WTC11 (cell line): ENCODE measurements around the gene CRIP2. TPM values are rescaled to one million over a fixed set of nuclear protein-coding genes. Genes with fewer than 3 reads are reported as not detected.

Source experiments
- ATAC-seq: fragments of 200-7000 bp; cut with Tn5 transposase; 2 replicates; pipeline ENCODE4 v1.10.0; 2021; ENCODE audit warnings: mild to moderate bottlenecking, moderate library complexity
- CTCF ChIA-PET: fragments of 300-600 bp; sonication (Branson Sonifier 250); formaldehyde crosslinking; loops from one replicate; lab custom pipeline; 2021; ENCODE audit warnings: antibody characterized with exemption; lab: Charles Lee
- POLR2A ChIA-PET: fragments of 350-600 bp; sonication (Branson Sonifier 250); formaldehyde crosslinking; loops from one replicate; lab custom pipeline; 2021; ENCODE audit warnings: antibody characterized with exemption; lab: Charles Lee
- DNase-seq: peaks from one replicate; pipeline ENCODE4 v3.0.0; 2021; ENCODE audit warnings: low spot score
- H3K27ac Mint-ChIP-seq: 2 replicates; pipeline ENCODE4 v1.8.0; 2021; ENCODE audit warnings: mixed read lengths
- H3K27me3 Mint-ChIP-seq: 2 replicates; pipeline ENCODE4 v1.8.0; 2021; ENCODE audit warnings: low read depth, mild to moderate bottlenecking, moderate library complexity, mixed read lengths
- H3K36me3 Mint-ChIP-seq: 2 replicates; pipeline ENCODE4 v1.8.0; 2021; ENCODE audit warnings: mixed read lengths
- H3K4me1 Mint-ChIP-seq: 2 replicates; pipeline ENCODE4 v1.8.0; 2022; ENCODE audit warnings: mixed read lengths
- H3K4me3 Mint-ChIP-seq: 2 replicates; pipeline ENCODE4 v1.8.0; 2021; ENCODE audit warnings: mild to moderate bottlenecking, moderate library complexity, mixed read lengths
- H3K9me3 Mint-ChIP-seq: 2 replicates; pipeline ENCODE4 v1.8.0; 2021; ENCODE audit warnings: mixed read lengths
- ATF1 ChIP-seq: sonication (generic); formaldehyde crosslinking; IDR thresholded peaks from 2 replicates; pipeline ENCODE4 v1.8.1; 2023; ENCODE audit warnings: mild to moderate bottlenecking, moderate library complexity, missing genetic modification reagents
- CBFB ChIP-seq: sonication (generic); formaldehyde crosslinking; IDR thresholded peaks from 2 replicates; pipeline ENCODE4 v1.8.1; 2022; ENCODE audit warnings: mild to moderate bottlenecking, low read depth, missing genetic modification reagents
- CDX4 ChIP-seq: fragments of 250-450 bp; sonication (Bioruptor Pico); IDR thresholded peaks from 2 replicates; pipeline ENCODE4 v1.9.0; 2021; ENCODE audit warnings: moderate library complexity, mild to moderate bottlenecking, inconsistent platforms, borderline replicate concordance
- CREB1 ChIP-seq: sonication (generic); formaldehyde crosslinking; IDR thresholded peaks from 2 replicates; pipeline ENCODE4 v1.8.0; 2023; ENCODE audit warnings: mild to moderate bottlenecking, missing genetic modification reagents
- CREM ChIP-seq: sonication (generic); formaldehyde crosslinking; IDR thresholded peaks from 2 replicates; pipeline ENCODE4 v1.8.1; 2022; ENCODE audit warnings: mild to moderate bottlenecking, missing genetic modification reagents, moderate library complexity
- ELF4 ChIP-seq: sonication (generic); formaldehyde crosslinking; IDR thresholded peaks from 2 replicates; pipeline ENCODE4 v1.8.1; 2022; ENCODE audit warnings: low read depth, mild to moderate bottlenecking, moderate library complexity, missing genetic modification reagents
- ERG ChIP-seq: fragments of 250-450 bp; sonication (Bioruptor Pico); IDR thresholded peaks from 2 replicates; pipeline ENCODE4 v1.8.0; 2021; ENCODE audit warnings: mild to moderate bottlenecking
- ETV6 ChIP-seq: sonication (generic); formaldehyde crosslinking; IDR thresholded peaks from 2 replicates; pipeline ENCODE4 v1.8.1; 2022; ENCODE audit warnings: mild to moderate bottlenecking, missing genetic modification reagents
- FOXJ3 ChIP-seq: sonication (generic); formaldehyde crosslinking; IDR thresholded peaks from 2 replicates; pipeline ENCODE4 v1.9.0; 2021; ENCODE audit warnings: missing genetic modification reagents, mild to moderate bottlenecking, borderline replicate concordance
- GRHL2 ChIP-seq: fragments of 250-450 bp; sonication (Bioruptor Pico); IDR thresholded peaks from 2 replicates; pipeline ENCODE4 v1.8.0; 2022; ENCODE audit warnings: mild to moderate bottlenecking, moderate library complexity; ENCODE audit not compliant: insufficient replicate concordance, severe bottlenecking
- GTF2I ChIP-seq: fragments of 250-450 bp; sonication (Bioruptor Pico); conservative IDR thresholded peaks from 2 replicates; pipeline ENCODE4 v1.4.0; 2021; ENCODE audit warnings: mild to moderate bottlenecking
- IRF1 ChIP-seq: sonication (generic); formaldehyde crosslinking; IDR thresholded peaks from 2 replicates; pipeline ENCODE4 v1.8.0; 2023; ENCODE audit warnings: missing genetic modification reagents
- MXD4 ChIP-seq: fragments of 250-450 bp; sonication (Bioruptor Pico); IDR thresholded peaks from 2 replicates; pipeline ENCODE4 v1.8.0; 2021; ENCODE audit warnings: mild to moderate bottlenecking, moderate library complexity, borderline replicate concordance
- NFATC4 ChIP-seq: fragments of 250-450 bp; sonication (Bioruptor Pico); IDR thresholded peaks from 2 replicates; pipeline ENCODE4 v1.9.0; 2021; ENCODE audit warnings: mild to moderate bottlenecking
- NFYB ChIP-seq: sonication (generic); formaldehyde crosslinking; conservative IDR thresholded peaks from 2 replicates; pipeline ENCODE4 v1.8.0; 2022; ENCODE audit warnings: low read depth, missing genetic modification reagents
- NR1H2 ChIP-seq: sonication (generic); formaldehyde crosslinking; IDR thresholded peaks from 2 replicates; pipeline ENCODE4 v1.9.0; 2021; ENCODE audit warnings: mild to moderate bottlenecking, moderate library complexity, missing genetic modification reagents
- PREB ChIP-seq: sonication (generic); formaldehyde crosslinking; IDR thresholded peaks from 2 replicates; pipeline ENCODE4 v1.8.1; 2022; ENCODE audit warnings: mild to moderate bottlenecking, missing genetic modification reagents, moderate library complexity, borderline replicate concordance
- PRRX2 ChIP-seq: fragments of 250-450 bp; sonication (Bioruptor Pico); IDR thresholded peaks from 2 replicates; pipeline ENCODE4 v1.8.0; 2021; ENCODE audit warnings: mild to moderate bottlenecking
- SMAD3 ChIP-seq: sonication (generic); formaldehyde crosslinking; IDR thresholded peaks from 2 replicates; pipeline ENCODE4 v1.8.0; 2022; ENCODE audit warnings: missing genetic modification reagents, mild to moderate bottlenecking, borderline replicate concordance
- SMAD4 ChIP-seq: sonication (generic); formaldehyde crosslinking; IDR thresholded peaks from 2 replicates; pipeline ENCODE4 v1.8.0; 2022; ENCODE audit warnings: mild to moderate bottlenecking, missing genetic modification reagents
- SOX15 ChIP-seq: fragments of 250-450 bp; sonication (Bioruptor Pico); IDR thresholded peaks from 2 replicates; pipeline ENCODE4 v1.9.0; 2021; ENCODE audit warnings: mild to moderate bottlenecking
- TCF7 ChIP-seq: sonication (generic); formaldehyde crosslinking; IDR thresholded peaks from 2 replicates; pipeline ENCODE4 v1.8.0; 2022; ENCODE audit warnings: mild to moderate bottlenecking, low read depth, missing genetic modification reagents, moderate library complexity
- TEAD4 ChIP-seq: sonication (generic); formaldehyde crosslinking; IDR thresholded peaks from 2 replicates; pipeline ENCODE4 v1.8.0; 2022; ENCODE audit warnings: mild to moderate bottlenecking, missing genetic modification reagents
- TP53 ChIP-seq: sonication (generic); formaldehyde crosslinking; IDR thresholded peaks from 2 replicates; pipeline ENCODE4 v1.8.1; 2023; ENCODE audit warnings: mild to moderate bottlenecking, missing genetic modification reagents
- USF1 ChIP-seq: sonication (generic); formaldehyde crosslinking; IDR thresholded peaks from 2 replicates; pipeline ENCODE4 v1.8.0; 2022; ENCODE audit warnings: mild to moderate bottlenecking, missing genetic modification reagents
- USF2 ChIP-seq: sonication (generic); formaldehyde crosslinking; IDR thresholded peaks from 2 replicates; pipeline ENCODE4 v1.8.1; 2023; ENCODE audit warnings: mild to moderate bottlenecking, missing genetic modification reagents, moderate library complexity
- ZBTB21 ChIP-seq: sonication (generic); formaldehyde crosslinking; IDR thresholded peaks from 2 replicates; pipeline ENCODE4 v1.8.1; 2023; ENCODE audit warnings: mild to moderate bottlenecking, missing genetic modification reagents, borderline replicate concordance
- ZNF121 ChIP-seq: sonication (generic); formaldehyde crosslinking; IDR thresholded peaks from 2 replicates; pipeline ENCODE4 v1.8.0; 2023; ENCODE audit warnings: missing genetic modification reagents
- ZNF219 ChIP-seq: sonication (generic); formaldehyde crosslinking; IDR thresholded peaks from 2 replicates; pipeline ENCODE4 v1.8.0; 2023; ENCODE audit warnings: missing genetic modification reagents, mild to moderate bottlenecking, borderline replicate concordance
- ZNF396 ChIP-seq: fragments of 250-450 bp; sonication (Bioruptor Pico); IDR thresholded peaks from 2 replicates; pipeline ENCODE4 v1.8.0; 2021; ENCODE audit warnings: mild to moderate bottlenecking, moderate library complexity, borderline replicate concordance
- ZNF416 ChIP-seq: fragments of 250-450 bp; sonication (Bioruptor Pico); IDR thresholded peaks from 2 replicates; pipeline ENCODE4 v1.9.0; 2021; ENCODE audit warnings: mild to moderate bottlenecking, inconsistent platforms
- total RNA-seq: library from RNA; stranded (reverse); gene quantifications from 3 replicates; pipeline ENCODE4 v1.2.3, GENCODE V29; 2021

CRIP2 gene
- total RNA-seq, 1 experiment from 2014 or later: 5.4 TPM

GRCh38 chr14:105490267-105490571, 15.6 kb downstream of the CRIP2 start:
- DNase-seq (no peak), ATAC-seq (no peak)
- no peak for TF ChIP-seq CREB1 (CRISPR knock-in tag)
- 0 out of 2 replicates have a peak, but pooled peaks have one; percentile 4 for TF ChIP-seq CREM (CRISPR knock-in tag)
- Mint-ChIP-seq H3K9me3 (no peaks in the 10 kb centered on the region), H3K27ac (no peak overlapping the region), H3K27me3 (peaks cover 43% of the 10 kb centered on the region), H3K4me3 (no peak overlapping the region), H3K36me3 (no peaks in the 10 kb centered on the region), H3K4me1 (peaks cover 4% of the 10 kb centered on the region)
- POLR2A ChIA-PET: interaction anchor here (1.7 kb wide), 1 partner anchor 9 kb away, joined by 10 read pairs; no protein-coding TSS in a partner anchor
- CTCF ChIA-PET: interaction anchor here (0.6 to 3.4 kb wide), 26 partner anchors 9 to 335 kb away, joined by 3 to 93 read pairs (median 6); partner anchors contain the start of gene BRF1

- Mint-ChIP-seq H3K4me1 (peaks cover 4% of the 10 kb centered on the region), H3K9me3 (no peaks in the 10 kb centered on the region)
- ATAC-seq: peak; percentile 82
- TF ChIP-seq ZNF121 (CRISPR knock-in tag) (no peak), USF2 (CRISPR knock-in tag) (no peak; the same call in 1 of the 2 replicates), NFATC4 (CRISPR knock-in tag) (no peak), USF1 (CRISPR knock-in tag) (no peak; the same call in 1 of the 2 replicates), SMAD4 (CRISPR knock-in tag) (no peak), ZNF416 (CRISPR knock-in tag) (no peak), SMAD3 (CRISPR knock-in tag) (no peak), PREB (CRISPR knock-in tag) (no peak; the same call in 1 of the 2 replicates), ELF4 (CRISPR knock-in tag) (no peak), NR1H2 (CRISPR knock-in tag) (no peak), MXD4 (no peak), ZNF396 (CRISPR knock-in tag) (no peak), TP53 (CRISPR knock-in tag) (peak; percentile 54; the same call in 1 of the 2 replicates), GTF2I (CRISPR knock-in tag) (no peak), ETV6 (CRISPR knock-in tag) (peak; percentile 90), IRF1 (CRISPR knock-in tag) (no peak), ZBTB21 (CRISPR knock-in tag) (0 out of 2 replicates have a peak, but pooled peaks have one; percentile 39), TEAD4 (CRISPR knock-in tag) (no peak; the same call in 1 of the 2 replicates), CDX4 (CRISPR knock-in tag) (no peak), TCF7 (CRISPR knock-in tag) (no peak), FOXJ3 (CRISPR knock-in tag) (no peak), ERG (CRISPR knock-in tag) (no peak), CBFB (no peak), ZNF219 (CRISPR knock-in tag) (0 out of 2 replicates have a peak, but pooled peaks have one; percentile 14), ATF1 (no peak), NFYB (CRISPR knock-in tag) (peak; percentile 96), GRHL2 (CRISPR knock-in tag) (no peak), PRRX2 (CRISPR knock-in tag) (no peak), SOX15 (CRISPR knock-in tag) (no peak)
Observed at GRCh38 chr14:105490572-105491365, 16.1 kb downstream of the CRIP2 start, which contains the start of gene TEDC1. TEDC1 (plus strand) TSS chr14:105491246; CDS start chr14:105491376, 130 bp downstream.

More at GRCh38 chr14:105490572-105491365, 16.1 kb downstream of the CRIP2 start, which contains the start of gene TEDC1:
- Mint-ChIP-seq H3K36me3 (no peaks in the 10 kb centered on the region), H3K27ac (no peak within 1 kb of the TSS; the same call in none of the 2 replicates), H3K4me3 (peak within 1 kb of the TSS; percentile 71), H3K27me3 (peaks cover 38% of the 10 kb centered on the region)
- ChIA-PET POLR2A (interaction anchor here (1.7 kb wide), 1 partner anchor 10 kb away, joined by 10 read pairs; no protein-coding TSS in a partner anchor), CTCF (interaction anchor here (0.6 to 3.4 kb wide), 18 partner anchors 8 to 336 kb away, joined by 3 to 93 read pairs (median 8); partner anchors contain the start of gene BRF1)
- peak; percentile 97 for DNase-seq
